Measurements from ENCODE around the gene THAP7.
A peak's percentile ranks its signal among the peaks of the same experiment; 100 is the strongest.

Gene THAP7

DNA sequence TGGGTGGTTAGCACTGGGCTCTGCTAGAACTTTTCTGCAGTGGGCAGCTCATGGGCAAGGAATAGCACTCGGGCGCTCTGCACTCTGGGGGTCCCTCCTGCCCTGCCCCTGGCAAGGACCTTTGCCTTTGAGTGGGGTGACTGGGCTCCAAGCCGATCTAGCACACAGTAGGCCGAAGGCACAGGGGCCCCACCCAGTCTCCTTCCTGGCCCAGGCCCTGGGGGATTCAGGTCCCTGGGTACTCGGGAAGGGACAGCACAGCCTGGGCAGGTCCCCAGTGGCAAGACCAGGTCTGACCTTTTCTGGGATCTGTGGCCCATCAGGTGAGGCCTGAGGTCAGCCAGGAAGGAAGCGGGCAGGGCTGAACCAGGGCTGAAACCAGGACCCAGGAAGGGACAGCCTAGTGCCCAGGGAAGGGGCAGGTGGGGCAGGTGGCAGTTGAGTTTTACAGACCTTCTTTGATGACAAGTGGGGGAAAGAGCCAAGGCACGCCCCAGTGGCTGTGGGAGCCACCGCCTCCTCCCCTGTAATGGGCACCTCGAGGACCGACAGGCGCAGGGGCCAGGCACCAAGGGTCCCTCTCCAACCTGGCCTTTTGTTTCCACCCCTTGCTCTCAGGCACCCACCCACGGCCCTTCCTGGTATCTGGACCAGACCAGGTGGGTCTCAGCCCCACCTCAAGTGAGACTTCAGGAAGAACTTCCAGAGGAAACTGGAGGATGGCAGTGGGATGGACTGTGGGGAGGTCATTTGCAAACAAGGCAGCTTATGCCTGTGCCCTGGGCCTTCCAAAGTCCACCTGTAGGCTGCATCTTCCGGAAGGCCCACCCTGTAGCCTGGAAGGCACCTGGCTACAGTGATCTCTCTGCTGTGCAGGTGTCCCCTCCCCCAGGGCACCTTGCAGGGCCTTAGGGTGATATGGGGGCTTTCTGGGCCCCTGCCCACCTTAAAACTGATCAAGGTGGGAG lies 35.7 kb downstream of the THAP7 start:
- Mint-ChIP-seq H3K4me1 (peaks cover 16% of the 10 kb centered on the region), H3K27me3 (peaks cover 61% of the 10 kb centered on the region), H3K36me3 (peaks cover 3% of the 10 kb centered on the region), H3K4me3 (peak overlapping the region; percentile 35), H3K9me3 (no peaks in the 10 kb centered on the region), H3K27ac (no peak overlapping the region)
- DNase-seq: no peak
- CTCF ChIA-PET: no interaction called here

DNA sequence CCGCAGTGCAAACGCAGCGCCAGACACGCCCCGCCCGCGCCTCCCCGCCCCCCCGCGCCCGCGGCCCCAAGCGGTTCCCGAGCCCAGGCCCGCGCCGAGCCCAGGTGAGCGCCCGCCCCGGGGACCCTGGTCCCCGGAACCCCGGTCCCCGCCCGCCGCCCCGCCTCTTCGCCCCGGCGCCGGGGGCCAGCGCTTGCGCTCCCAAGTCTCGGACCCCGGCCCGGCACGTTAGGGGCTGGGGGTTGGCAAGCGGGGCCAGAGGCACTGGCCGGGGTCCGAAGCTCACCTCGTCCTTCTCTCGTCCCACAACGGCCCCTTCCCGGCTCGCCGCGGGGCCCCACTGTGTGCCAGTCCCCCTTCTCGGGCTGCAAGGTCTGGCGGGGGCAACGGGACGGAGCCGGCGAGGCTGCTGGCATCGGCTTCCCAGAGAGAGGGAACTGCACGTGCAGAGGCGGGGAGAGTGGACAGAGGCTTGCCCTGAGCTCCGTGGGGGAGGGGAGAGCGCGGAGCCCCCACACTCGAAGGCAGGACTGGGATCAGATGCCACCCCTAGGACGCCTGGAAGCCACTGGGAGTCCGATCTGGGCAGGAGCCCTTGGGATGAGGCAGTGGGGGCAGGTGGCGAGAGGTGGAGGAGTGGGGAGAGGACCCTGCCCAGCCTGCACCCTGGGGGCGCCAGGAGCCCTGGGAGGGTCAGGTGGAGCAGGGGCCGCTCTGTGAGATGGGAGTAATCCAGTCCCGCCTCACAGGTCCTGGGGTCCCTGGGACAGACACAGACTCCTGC lies 36.6 kb downstream of the THAP7 start:
- peak; percentile 41 for DNase-seq

DNA sequence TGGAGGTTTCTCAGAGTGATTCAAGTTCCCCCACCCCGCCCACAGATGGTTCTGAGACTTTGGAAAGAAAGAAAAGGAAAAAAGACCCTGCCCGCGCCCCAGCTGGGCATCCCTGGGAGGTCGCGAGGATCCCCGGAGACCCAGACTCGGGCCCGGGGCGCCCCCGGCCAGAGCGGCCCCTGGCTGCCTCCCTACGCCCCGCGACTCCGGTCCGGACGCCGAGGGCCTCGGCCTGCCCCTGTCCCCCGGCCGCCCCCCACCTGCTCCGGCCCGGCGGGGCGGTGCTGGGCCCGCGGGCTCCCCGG lies 37.2 kb downstream of the THAP7 start:
- CTCF ChIA-PET: no interaction called here
- H3K27ac Mint-ChIP-seq: no peak overlapping the region
- H3K9me3 Mint-ChIP-seq: no peaks in the 10 kb centered on the region
- peaks cover 3% of the 10 kb centered on the region for H3K36me3 Mint-ChIP-seq
- peaks cover 16% of the 10 kb centered on the region for H3K4me1 Mint-ChIP-seq
- H3K27me3 Mint-ChIP-seq: peaks cover 66% of the 10 kb centered on the region
- H3K4me3 Mint-ChIP-seq: peak overlapping the region; percentile 62
- no peak for DNase-seq

More for the DNA sequence above, 36.6 kb downstream of the THAP7 start:
- Mint-ChIP-seq H3K4me3 (peak overlapping the region; percentile 35), H3K4me1 (peaks cover 16% of the 10 kb centered on the region), H3K27me3 (peaks cover 65% of the 10 kb centered on the region), H3K36me3 (peaks cover 3% of the 10 kb centered on the region), H3K9me3 (no peaks in the 10 kb centered on the region), H3K27ac (no peak overlapping the region)
- CTCF ChIA-PET: no interaction called here

DNA sequence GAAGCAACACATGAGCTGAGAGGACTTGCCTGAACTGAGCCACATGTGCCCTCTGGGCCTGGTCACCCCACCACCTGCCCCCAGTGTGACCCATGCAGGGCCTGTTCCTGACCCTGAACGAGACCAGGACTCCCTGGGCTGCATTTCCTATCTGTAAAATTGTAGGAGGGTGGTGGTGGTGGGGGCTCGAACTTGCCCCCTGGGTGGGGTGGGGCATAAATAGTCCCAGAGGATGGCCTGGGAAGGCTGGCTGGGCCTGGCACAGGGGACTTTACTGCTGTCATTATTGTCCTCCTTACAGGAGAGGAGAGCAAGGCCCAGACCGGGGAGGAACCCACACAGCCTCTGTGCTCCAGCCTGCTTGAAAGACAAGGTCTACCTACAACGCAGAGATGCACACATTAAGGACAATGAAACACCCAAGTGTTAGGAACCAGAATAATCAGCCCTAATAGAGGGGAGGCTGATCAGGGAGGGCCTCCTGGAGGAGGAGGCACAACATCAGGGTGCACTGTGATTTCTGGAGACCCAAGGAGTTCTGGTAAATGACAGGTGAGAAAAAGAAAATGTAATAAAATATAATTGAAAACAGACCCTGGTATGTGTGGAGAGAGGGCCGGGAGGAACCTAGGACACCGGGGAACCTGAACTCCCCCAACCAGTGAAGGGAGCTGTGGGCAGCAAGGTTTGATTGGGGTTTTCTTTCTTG lies 37.7 kb downstream of the THAP7 start:
- H3K9me3 Mint-ChIP-seq: no peaks in the 10 kb centered on the region
- CTCF ChIA-PET: no interaction called here
- H3K27ac Mint-ChIP-seq: no peak overlapping the region
- peaks cover 66% of the 10 kb centered on the region for H3K27me3 Mint-ChIP-seq
- H3K4me3 Mint-ChIP-seq: peak overlapping the region; percentile 62
- DNase-seq: no peak
- peaks cover 3% of the 10 kb centered on the region for H3K36me3 Mint-ChIP-seq
- peaks cover 16% of the 10 kb centered on the region for H3K4me1 Mint-ChIP-seq

DNA sequence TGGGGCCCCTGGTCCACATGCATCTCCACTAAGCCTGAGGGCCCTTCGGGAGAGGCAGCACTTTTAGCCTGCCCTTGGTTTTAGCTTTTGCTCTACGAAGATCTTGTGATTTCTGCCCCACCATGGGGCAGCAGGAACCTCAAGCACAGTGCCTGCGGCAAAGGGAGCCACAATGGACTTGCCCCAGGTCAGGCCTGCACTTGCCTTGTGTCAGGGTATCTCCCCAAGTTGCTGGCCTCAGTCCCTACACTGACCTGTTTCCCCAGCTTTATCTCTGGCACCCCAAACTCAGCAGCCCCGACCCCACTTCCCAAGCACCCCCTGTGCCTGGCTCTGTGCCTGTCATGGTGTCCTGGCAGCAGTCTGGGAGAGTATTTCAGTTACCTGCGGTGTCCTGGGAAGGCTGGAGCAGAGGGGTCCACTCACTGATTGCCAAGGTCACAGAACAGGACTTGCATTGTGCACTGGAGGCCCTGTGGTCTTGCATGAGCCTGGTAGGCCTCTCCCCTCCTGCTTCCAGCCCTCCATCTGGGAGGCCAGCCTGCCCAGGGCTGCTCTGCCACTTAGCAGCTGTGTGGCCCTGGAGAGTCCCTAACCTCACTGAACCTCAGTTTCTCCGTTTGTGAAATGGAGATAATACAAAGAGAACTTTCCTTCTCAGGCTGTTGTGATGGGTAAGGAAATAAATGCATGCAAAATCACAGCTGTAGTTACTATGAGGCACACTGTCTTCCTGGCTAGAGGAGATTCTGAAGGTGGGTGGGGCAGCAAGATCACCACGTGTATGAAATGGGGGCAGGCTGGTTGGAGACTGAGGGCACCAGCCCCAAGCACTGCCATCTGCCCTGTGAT lies 38.5 kb downstream of the THAP7 start:
- H3K27ac Mint-ChIP-seq: no peak overlapping the region
- peaks cover 3% of the 10 kb centered on the region for H3K36me3 Mint-ChIP-seq
- no peaks in the 10 kb centered on the region for H3K9me3 Mint-ChIP-seq
- peaks cover 73% of the 10 kb centered on the region for H3K27me3 Mint-ChIP-seq
- peaks cover 16% of the 10 kb centered on the region for H3K4me1 Mint-ChIP-seq
- CTCF ChIA-PET: interaction anchor here (1.3 to 3.8 kb wide), 3 partner anchors 9 to 18 kb away, joined by 3 to 16 read pairs (median 5); partner anchors contain the start of gene LZTR1
- no peak overlapping the region for H3K4me3 Mint-ChIP-seq
- no peak for DNase-seq

DNA sequence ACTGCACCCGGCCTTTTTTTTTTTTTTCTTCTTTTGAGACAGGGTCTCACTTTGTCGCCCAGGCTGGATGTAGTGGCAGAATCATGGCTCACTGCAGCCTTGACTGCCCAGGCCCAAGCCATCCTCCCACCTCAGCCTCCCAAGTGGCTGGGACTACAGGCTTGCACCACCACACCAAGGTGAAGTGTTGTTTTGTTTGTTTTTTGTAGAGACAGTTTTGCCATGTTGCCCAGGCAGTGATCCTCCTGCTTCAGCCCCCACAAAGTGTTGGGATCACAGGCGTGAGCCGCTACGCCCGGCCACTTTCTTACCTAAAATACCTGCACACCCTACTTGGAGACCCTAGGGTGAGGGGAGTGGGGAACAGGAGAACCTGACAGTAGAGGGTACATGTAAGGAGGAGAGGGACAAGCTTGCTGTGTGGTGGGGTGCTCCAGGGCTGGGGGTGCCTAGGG lies 39.4 kb downstream of the THAP7 start:
- no peak for DNase-seq
- H3K36me3 Mint-ChIP-seq: peaks cover 3% of the 10 kb centered on the region
- H3K27ac Mint-ChIP-seq: no peak overlapping the region
- H3K4me1 Mint-ChIP-seq: peaks cover 23% of the 10 kb centered on the region
- no peaks in the 10 kb centered on the region for H3K9me3 Mint-ChIP-seq
- no peak overlapping the region for H3K4me3 Mint-ChIP-seq
- CTCF ChIA-PET: interaction anchor here (1.3 to 3.8 kb wide), 3 partner anchors 8 to 19 kb away, joined by 3 to 16 read pairs (median 5); partner anchors contain the start of gene LZTR1
- peaks cover 80% of the 10 kb centered on the region for H3K27me3 Mint-ChIP-seq

DNA sequence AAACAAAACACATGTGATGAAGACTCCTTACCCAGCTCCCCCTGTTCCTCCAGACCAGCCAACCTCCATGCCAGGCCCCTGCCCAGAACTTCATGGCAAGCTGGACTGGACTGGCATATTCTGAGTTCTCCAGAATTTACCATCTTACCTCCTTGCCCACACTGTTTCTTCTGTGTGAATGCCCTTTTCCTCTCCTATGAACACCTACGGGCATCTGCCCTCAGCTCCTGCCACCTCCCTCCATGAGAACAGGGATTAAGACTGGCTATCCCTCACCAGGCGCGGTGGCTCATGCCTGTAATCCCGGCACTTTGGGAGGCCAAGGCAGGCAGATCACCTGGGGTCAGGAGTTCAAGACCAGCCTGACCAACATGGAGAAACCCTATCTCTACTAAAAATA lies 41.3 kb downstream of the THAP7 start:
- Mint-ChIP-seq H3K4me1 (peaks cover 27% of the 10 kb centered on the region), H3K36me3 (peaks cover 5% of the 10 kb centered on the region), H3K9me3 (no peaks in the 10 kb centered on the region)

DNA sequence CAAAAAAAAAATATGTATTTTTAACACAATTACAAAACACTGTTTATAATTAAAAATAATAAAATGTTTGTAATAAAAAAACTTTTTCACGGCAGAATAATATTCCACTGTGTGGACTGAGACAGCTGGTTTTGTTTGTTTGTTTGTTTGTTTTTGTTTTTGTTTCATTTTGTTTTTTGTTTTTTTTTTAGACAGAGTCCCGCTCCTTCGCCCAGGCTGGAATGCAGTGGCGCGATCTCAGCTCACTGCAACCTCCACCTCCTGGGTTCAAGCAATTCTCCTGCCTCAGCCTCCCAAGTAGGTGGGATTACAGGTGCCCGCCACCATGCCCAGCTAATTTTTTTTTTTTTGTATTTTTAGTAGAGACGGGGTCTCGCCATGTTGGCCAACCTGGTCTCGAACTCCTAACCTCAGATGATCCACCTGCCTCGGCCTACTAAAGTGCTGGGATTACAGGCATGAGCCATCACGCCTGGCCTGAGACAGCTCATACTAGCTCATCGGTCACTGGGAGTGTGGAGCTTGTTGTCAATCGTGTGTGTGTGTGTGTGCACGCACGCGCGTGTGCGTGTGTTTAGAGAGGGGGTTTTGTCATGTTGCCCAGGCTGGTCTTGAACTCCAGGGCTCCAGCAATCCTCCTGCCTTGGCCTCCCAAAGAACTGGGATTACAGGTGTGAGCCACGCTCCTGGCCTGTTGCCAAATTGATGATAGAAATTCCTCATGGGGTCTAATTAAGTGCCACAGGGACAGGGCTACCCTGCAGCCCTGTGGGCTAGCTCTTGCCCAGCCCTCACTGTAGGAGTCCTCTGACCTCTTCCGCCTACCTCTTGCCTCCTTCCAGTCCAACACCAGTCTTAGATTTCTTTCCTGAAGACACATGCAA lies 42.1 kb downstream of the THAP7 start:
- Mint-ChIP-seq H3K9me3 (no peaks in the 10 kb centered on the region), H3K4me3 (no peak overlapping the region), H3K4me1 (peaks cover 26% of the 10 kb centered on the region), H3K27me3 (peaks cover 73% of the 10 kb centered on the region), H3K27ac (no peak overlapping the region), H3K36me3 (peaks cover 5% of the 10 kb centered on the region)
- CTCF ChIA-PET: interaction anchor here (0.5 to 3.8 kb wide), 6 partner anchors 8 to 41 kb away, joined by 3 to 16 read pairs (median 4); partner anchors contain the start of gene LZTR1
- no peak for DNase-seq

More for the DNA sequence above, 41.3 kb downstream of the THAP7 start:
- Mint-ChIP-seq H3K27ac (no peak overlapping the region), H3K27me3 (peaks cover 79% of the 10 kb centered on the region), H3K4me3 (no peak overlapping the region)
- CTCF ChIA-PET: interaction anchor here (1.2 to 3.8 kb wide), 3 partner anchors 8 to 21 kb away, joined by 3 to 16 read pairs (median 5); no protein-coding TSS in a partner anchor
- no peak for DNase-seq

DNA sequence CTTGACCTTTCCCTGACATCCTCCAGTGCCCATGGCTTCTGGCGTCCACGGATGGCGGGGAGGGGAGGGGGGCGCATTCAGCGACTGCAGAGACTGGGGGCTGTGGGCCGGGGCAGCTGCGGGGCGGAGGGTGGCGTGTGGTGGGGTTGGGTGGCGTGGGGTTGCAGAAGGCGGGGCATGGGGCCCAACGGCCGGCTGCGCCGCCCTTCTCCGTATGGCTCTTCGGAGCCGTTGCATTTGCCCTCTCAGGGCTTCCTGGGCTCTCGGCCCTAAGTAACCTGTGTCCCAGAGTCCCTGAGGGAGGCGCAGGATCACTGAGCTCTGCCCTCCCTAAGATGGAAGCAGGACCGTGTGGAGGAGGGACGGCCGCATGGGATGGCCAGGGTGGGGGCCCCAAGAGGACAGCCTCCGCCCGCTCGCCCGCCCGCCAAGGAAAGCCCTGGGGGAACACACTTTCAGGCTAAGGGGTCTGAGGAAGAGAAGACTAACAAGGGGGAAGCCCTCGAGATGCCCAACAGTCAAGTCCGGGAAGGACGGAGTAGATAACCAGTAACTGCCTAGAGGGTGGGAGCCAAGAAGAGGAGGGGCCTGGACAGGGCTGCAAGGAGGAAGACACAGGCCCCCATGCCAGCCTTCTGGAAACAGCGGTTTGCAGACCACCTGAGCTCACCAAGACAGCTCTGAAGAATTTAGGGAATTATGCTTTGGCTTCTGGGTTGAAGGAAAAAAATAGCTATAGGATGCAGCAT lies 44.1 kb downstream of the THAP7 start:
- H3K36me3 Mint-ChIP-seq: peaks cover 10% of the 10 kb centered on the region
- H3K27me3 Mint-ChIP-seq: peaks cover 53% of the 10 kb centered on the region
- H3K9me3 Mint-ChIP-seq: no peaks in the 10 kb centered on the region
- H3K4me3 Mint-ChIP-seq: no peak overlapping the region
- H3K4me1 Mint-ChIP-seq: peaks cover 18% of the 10 kb centered on the region
- CTCF ChIA-PET: interaction anchor here (1.0 kb wide), 1 partner anchor 163 kb away, joined by 4 read pairs; no protein-coding TSS in a partner anchor
- H3K27ac Mint-ChIP-seq: no peak overlapping the region
- DNase-seq: no peak

DNA sequence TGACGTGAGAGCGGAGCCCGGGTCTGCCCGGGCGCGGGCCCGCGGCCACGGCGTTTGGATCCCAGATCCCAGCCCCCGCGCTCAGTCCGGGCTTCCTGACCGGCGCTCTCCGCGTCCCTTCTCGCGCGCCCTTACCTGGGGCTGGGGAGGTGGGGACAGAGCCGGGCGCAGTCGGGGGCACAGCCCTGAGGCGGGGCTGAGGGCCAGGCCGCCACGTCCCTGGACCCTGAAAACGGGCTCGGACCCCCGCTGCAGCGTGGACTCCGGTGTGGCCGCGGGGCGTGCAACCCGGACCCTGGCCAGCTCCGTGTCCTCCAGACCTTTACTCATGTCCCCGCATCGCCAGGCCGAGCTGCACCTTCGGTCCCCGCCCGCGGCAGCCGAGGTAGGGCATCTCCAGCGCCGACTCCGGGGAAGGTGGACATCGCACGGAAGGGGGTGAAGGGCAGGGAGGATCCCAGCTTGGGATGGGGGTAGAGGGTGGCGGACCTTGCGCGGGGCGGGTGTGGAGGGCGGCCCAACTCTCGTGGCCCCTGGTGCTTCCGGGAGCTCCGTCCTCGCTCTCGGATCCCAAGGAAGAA lies 44.7 kb downstream of the THAP7 start:
- no peak overlapping the region for H3K27ac Mint-ChIP-seq
- no peaks in the 10 kb centered on the region for H3K9me3 Mint-ChIP-seq
- DNase-seq: no peak
- peaks cover 18% of the 10 kb centered on the region for H3K4me1 Mint-ChIP-seq
- peak overlapping the region; percentile 38 for H3K4me3 Mint-ChIP-seq
- CTCF ChIA-PET: interaction anchor here (1.0 to 1.5 kb wide), 2 partner anchors 71 to 162 kb away, joined by 3 to 4 read pairs; no protein-coding TSS in a partner anchor
- H3K36me3 Mint-ChIP-seq: peaks cover 16% of the 10 kb centered on the region
- H3K27me3 Mint-ChIP-seq: peaks cover 51% of the 10 kb centered on the region

DNA sequence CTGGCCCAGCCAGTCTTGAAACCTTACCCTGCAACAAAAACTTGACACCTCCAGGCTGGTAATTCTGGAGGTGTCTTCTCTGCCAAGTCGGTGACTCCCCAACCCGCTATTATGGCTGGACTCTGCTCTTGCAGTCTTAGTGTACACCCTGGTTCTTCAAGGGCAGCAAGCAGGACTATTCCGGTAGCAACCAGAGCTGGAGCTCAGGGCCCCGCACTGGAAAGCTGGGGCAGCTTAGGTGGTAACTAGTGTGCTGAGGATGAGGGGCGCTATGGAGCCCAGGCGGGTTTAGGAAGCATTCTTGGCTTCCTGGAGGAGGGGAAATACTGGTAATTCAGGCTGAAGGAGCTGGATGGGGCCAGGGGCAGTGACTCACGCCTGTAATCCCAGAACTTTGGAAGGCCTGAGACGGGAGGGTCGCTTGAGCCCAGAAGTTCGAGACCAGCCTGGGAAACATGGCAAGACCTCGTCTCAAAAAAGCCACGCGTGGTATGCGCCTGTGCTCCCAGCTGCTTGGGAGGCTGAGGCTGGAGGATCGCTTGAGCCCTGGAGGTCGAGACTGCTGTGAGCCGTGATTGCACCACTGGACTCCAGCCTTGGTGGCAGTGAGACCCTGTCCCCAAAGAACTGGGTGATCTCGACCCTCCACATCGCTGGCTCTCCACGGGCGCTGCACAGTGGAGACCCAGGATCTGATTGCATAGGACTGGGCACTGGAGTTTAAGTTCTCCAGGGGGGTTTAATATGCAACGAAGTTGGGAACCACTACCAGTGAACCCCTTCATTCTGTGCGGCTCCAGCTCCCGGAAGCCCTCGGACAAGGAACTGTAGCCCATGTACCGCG lies 45.4 kb downstream of the THAP7 start:
- Mint-ChIP-seq H3K4me3 (peak overlapping the region; percentile 21), H3K27ac (no peak overlapping the region), H3K4me1 (peaks cover 14% of the 10 kb centered on the region), H3K27me3 (peaks cover 45% of the 10 kb centered on the region), H3K36me3 (peaks cover 22% of the 10 kb centered on the region), H3K9me3 (no peaks in the 10 kb centered on the region)
- CTCF ChIA-PET: interaction anchor here (1.0 to 1.5 kb wide), 2 partner anchors 70 to 161 kb away, joined by 3 to 4 read pairs; no protein-coding TSS in a partner anchor
- DNase-seq: no peak
